ENCODE data around the gene ZNF638. TPM values are rescaled to one million over a fixed set of nuclear protein-coding genes. Genes with fewer than 3 reads are reported as not detected.

ZNF638 gene
- total RNA-seq, 1 experiment from 2014 or later = 108 TPM

DNA sequence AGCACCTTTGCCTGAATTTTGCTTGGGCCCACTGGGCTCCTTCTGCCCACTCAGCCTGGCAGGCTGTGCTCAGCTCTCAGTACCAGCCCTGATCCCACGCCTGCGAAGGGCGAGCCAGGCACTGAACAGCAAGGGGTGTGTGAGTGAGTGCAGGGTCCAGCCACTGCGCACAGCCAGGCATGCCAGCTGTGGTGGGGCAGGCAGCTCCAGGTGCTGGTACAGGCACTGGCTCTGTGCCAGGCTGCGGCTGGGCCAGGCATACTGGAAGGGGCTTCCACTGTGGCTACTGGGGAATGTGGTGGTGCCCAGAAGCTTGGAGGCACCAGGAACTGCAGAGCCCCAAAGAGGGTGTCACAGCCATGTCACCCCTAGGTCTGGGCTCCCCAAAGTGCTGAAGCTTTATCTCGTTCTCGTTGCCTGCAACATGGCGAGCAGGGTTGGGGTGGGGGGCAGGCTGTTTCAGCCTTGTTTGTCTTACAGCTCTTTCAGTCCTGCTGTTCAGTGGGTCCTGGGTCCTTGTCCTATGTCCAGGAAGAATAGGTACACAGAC, 130.5 kb downstream of the ZNF638 start (continued):
- TF ChIP-seq YY1 (IDR thresholded peaks at IDR 0.05; ENCODE audit: extremely low read depth, insufficient replicate concordance, low read depth, low read length) (no peak), RAD21 (IDR thresholded peaks at IDR 0.05; ENCODE audit: low read depth) (no peak)

DNA sequence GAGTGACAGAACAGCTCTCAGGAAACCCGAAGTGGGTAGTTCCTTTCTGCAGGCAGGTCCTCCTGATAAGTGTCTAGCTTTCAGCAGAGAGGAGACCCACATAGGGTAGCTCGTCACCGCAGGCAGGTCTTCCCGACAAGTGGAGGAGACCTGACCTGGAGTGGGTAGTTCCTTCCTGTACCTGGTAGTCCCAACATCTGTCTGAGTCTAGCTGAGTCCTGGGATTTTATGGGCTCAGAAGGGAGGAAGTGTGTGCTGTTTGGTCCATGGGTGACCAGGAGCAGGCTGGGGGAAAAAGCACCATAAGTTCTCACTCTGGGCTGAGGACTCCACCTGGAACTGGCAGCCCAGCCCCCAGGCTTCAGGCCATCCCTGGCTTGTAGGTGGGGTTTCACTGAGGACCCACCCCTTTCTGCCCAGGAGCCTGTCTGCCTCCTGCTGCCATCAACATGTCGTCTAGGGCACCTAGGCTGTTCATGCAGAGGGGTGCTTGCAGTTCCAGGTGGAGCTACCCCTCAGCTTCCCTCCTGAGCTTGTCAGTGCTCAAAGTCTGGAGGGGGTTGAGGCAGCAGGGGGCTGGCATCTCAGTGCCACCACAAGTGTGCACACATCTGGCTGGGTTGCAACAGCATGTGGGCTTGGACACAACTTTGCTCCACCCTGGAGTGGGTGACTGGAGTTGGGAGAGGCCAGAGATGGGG, 131.2 kb downstream of the ZNF638 start:
- peaks cover 3% of the 10 kb centered on the region; the same call in 1 of the 2 replicates for H3K27me3 ChIP-seq (ENCODE audit: insufficient read depth, low read length)
- POLR2A ChIA-PET = interaction anchor here (0.9 kb wide), 1 partner anchor 47 kb away, joined by 3 read pairs; no protein-coding TSS in a partner anchor
- H3K4me1 ChIP-seq (ENCODE audit: control insufficient read depth in 1 of 2, insufficient read depth in 2 of 2, low read length in 2 of 2) = peaks cover 0 to 26% of the 10 kb centered on the region in 2 experiments; a peak in 3 of 4 replicates
- DNase-seq (ENCODE audit: low read depth, low spot score) (no peak), ATAC-seq (no peak)
- BruUV-seq (replicated peaks) = no TSS peak
- RAD21 ChIA-PET (ENCODE audit: low non-redundant PET in 1 of 2, low total read pairs in 2 of 2, uncharacterized antibody in 2 of 2, unreplicated experiment in 2 of 2) = no interaction called here
- H3K4me2 ChIP-seq (ENCODE audit: low read length) = no peak overlapping the region
- no peak overlapping the region for H3K27ac ChIP-seq (ENCODE audit: low read depth, low read length)
- intact Hi-C loops (cut with micrococcal nuclease) = no loop called here
- no peaks in the 10 kb centered on the region for H3K79me2 ChIP-seq (ENCODE audit: insufficient read depth, low read length)
- no peaks in the 10 kb centered on the region for H4K20me1 ChIP-seq (ENCODE audit: insufficient read depth)
- no peak overlapping the region for H2AFZ ChIP-seq (ENCODE audit: low read depth, low read length, poor library complexity, severe bottlenecking)
- no peak overlapping the region for H3K9ac ChIP-seq (ENCODE audit: low read length)
- no peak for TF ChIP-seq CBX3 (IDR thresholded peaks at IDR 0.05; ENCODE audit: low read depth)
- no peaks in the 10 kb centered on the region for H3K9me3 ChIP-seq (ENCODE audit: control insufficient read depth in 1 of 2, insufficient read depth in 1 of 2, low read depth in 1 of 2, low read length in 2 of 2)
- H3K9me2 ChIP-seq (ENCODE audit: insufficient read depth) = no peaks in the 10 kb centered on the region
- no peak overlapping the region for H3K4me3 ChIP-seq (replicated peaks in 1 of 2; ENCODE audit: low read depth in 1 of 2, low read length in 2 of 2)
- no peaks in the 10 kb centered on the region for H3K36me3 ChIP-seq (ENCODE audit: control insufficient read depth in 1 of 2, insufficient read depth in 2 of 2, low read length in 2 of 2)
- CTCF ChIA-PET = interaction anchor here (4.8 kb wide), 1 partner anchor 47 kb away, joined by 61 read pairs; no protein-coding TSS in a partner anchor

DNA sequence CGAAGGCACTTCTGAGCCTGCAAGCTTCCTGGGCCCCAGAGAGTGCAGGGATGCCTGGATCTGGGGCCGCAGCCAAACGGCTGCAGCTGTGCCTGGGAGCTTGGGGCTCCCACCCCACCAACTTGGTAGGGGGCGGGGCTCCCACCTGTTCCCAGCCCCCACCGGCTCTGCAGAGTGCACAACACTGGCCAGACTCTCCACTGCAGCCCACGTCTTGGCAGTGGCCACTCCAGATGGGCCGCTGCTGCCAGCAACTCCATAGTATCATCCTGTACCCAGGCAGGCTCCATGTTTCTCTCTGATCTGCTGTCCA, 131.7 kb downstream of the ZNF638 start:
- Histone ChIP-seq H3K27me3 (ENCODE audit: insufficient read depth, low read length) (peaks cover 3% of the 10 kb centered on the region; the same call in 1 of the 2 replicates), H3K9ac (ENCODE audit: low read length) (no peak overlapping the region), H3K4me3 (replicated peaks in 1 of 2; ENCODE audit: low read depth in 1 of 2, low read length in 2 of 2) (no peak overlapping the region), H3K4me2 (ENCODE audit: low read length) (no peak overlapping the region), H3K79me2 (ENCODE audit: insufficient read depth, low read length) (no peaks in the 10 kb centered on the region), H3K27ac (ENCODE audit: low read depth, low read length) (no peak overlapping the region), H2AFZ (ENCODE audit: low read depth, low read length, poor library complexity, severe bottlenecking) (no peak overlapping the region), H3K36me3 (ENCODE audit: control insufficient read depth in 1 of 2, insufficient read depth in 2 of 2, low read length in 2 of 2) (no peaks in the 10 kb centered on the region), H4K20me1 (ENCODE audit: insufficient read depth) (no peaks in the 10 kb centered on the region), H3K9me3 (ENCODE audit: control insufficient read depth in 1 of 2, insufficient read depth in 1 of 2, low read depth in 1 of 2, low read length in 2 of 2) (no peaks in the 10 kb centered on the region), H3K9me2 (ENCODE audit: insufficient read depth) (no peaks in the 10 kb centered on the region), H3K4me1 (ENCODE audit: control insufficient read depth in 1 of 2, insufficient read depth in 2 of 2, low read length in 2 of 2) (peaks cover 0 to 25% of the 10 kb centered on the region in 2 experiments; a peak in 3 of 4 replicates)
- POLR2A ChIA-PET = no interaction called here
- RAD21 ChIA-PET (ENCODE audit: low non-redundant PET in 1 of 2, low total read pairs in 2 of 2, uncharacterized antibody in 2 of 2, unreplicated experiment in 2 of 2) = no interaction called here
- intact Hi-C loops (cut with micrococcal nuclease) = no loop called here
- no peak for DNase-seq (ENCODE audit: low read depth, low spot score)
- ATAC-seq = no peak
- BruUV-seq (replicated peaks) = no TSS peak
- CTCF ChIA-PET = interaction anchor here (4.8 kb wide), 1 partner anchor 47 kb away, joined by 61 read pairs; no protein-coding TSS in a partner anchor
- no peak for TF ChIP-seq EZH2 (IDR thresholded peaks at IDR 0.05)
- TF ChIP-seq EZH2phosphoT487 (IDR thresholded peaks at IDR 0.05; ENCODE audit: borderline replicate concordance) = no peak
- TF ChIP-seq, protein P1, sequence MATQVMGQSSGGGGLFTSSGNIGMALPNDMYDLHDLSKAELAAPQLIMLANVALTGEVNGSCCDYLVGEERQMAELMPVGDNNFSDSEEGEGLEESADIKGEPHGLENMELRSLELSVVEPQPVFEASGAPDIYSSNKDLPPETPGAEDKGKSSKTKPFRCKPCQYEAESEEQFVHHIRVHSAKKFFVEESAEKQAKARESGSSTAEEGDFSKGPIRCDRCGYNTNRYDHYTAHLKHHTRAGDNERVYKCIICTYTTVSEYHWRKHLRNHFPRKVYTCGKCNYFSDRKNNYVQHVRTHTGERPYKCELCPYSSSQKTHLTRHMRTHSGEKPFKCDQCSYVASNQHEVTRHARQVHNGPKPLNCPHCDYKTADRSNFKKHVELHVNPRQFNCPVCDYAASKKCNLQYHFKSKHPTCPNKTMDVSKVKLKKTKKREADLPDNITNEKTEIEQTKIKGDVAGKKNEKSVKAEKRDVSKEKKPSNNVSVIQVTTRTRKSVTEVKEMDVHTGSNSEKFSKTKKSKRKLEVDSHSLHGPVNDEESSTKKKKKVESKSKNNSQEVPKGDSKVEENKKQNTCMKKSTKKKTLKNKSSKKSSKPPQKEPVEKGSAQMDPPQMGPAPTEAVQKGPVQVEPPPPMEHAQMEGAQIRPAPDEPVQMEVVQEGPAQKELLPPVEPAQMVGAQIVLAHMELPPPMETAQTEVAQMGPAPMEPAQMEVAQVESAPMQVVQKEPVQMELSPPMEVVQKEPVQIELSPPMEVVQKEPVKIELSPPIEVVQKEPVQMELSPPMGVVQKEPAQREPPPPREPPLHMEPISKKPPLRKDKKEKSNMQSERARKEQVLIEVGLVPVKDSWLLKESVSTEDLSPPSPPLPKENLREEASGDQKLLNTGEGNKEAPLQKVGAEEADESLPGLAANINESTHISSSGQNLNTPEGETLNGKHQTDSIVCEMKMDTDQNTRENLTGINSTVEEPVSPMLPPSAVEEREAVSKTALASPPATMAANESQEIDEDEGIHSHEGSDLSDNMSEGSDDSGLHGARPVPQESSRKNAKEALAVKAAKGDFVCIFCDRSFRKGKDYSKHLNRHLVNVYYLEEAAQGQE (IDR thresholded peaks at IDR 0.05; ENCODE audit: low read depth) = no peak
- TF ChIP-seq ZFX (IDR thresholded peaks at IDR 0.05) = no peak
- TF ChIP-seq, protein P2, sequence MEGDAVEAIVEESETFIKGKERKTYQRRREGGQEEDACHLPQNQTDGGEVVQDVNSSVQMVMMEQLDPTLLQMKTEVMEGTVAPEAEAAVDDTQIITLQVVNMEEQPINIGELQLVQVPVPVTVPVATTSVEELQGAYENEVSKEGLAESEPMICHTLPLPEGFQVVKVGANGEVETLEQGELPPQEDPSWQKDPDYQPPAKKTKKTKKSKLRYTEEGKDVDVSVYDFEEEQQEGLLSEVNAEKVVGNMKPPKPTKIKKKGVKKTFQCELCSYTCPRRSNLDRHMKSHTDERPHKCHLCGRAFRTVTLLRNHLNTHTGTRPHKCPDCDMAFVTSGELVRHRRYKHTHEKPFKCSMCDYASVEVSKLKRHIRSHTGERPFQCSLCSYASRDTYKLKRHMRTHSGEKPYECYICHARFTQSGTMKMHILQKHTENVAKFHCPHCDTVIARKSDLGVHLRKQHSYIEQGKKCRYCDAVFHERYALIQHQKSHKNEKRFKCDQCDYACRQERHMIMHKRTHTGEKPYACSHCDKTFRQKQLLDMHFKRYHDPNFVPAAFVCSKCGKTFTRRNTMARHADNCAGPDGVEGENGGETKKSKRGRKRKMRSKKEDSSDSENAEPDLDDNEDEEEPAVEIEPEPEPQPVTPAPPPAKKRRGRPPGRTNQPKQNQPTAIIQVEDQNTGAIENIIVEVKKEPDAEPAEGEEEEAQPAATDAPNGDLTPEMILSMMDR (IDR thresholded peaks at IDR 0.05 in 2 of 3, conservative IDR thresholded peaks at IDR 0.05 in 1 of 3; ENCODE audit: borderline replicate concordance in 1 of 3, insufficient read depth in 1 of 3, low read depth in 2 of 3, low read length in 2 of 3) = no peak
- TF ChIP-seq POLR2AphosphoS5 (IDR thresholded peaks at IDR 0.05; ENCODE audit: low read depth, low read length) = no peak
- no peak for TF ChIP-seq ZNF274 (IDR thresholded peaks at IDR 0.05; ENCODE audit: low read depth, low read length)
- TF ChIP-seq EGR1 (IDR thresholded peaks at IDR 0.05; ENCODE audit: low read depth) = no peak
- TF ChIP-seq ELF1 (IDR thresholded peaks at IDR 0.05; ENCODE audit: borderline replicate concordance, low read depth) = no peak
